HepG2 (cell line): ENCODE data around the gene IKZF4. TPM values are rescaled to one million over a fixed set of nuclear protein-coding genes. Genes with fewer than 3 reads are reported as not detected.

Experiments used
- CBX2 ChIP-seq, 2 experiments: fragments of 200-600 bp in 1 of 2; sonication (generic); formaldehyde crosslinking in 1 of 2; IDR thresholded peaks; 2 replicates each; pipeline versions ENCODE4 v1.7.0 to v1.8.1; 2018 to 2022; ENCODE audit warnings: low read depth in 2 of 2, low read length in 1 of 2, mild to moderate bottlenecking in 1 of 2, missing genetic modification reagents in 1 of 2
- CREB1 ChIP-seq, 2 experiments: fragments of 450-650 bp in 1 of 2; IDR thresholded peaks; 2 replicates each; pipeline ENCODE4 v1.6.1; 2016 to 2017; ENCODE audit warnings: control low read depth in 1 of 2, mild to moderate bottlenecking in 1 of 2, missing compliant biosample characterization in 1 of 2, missing genetic modification characterization in 1 of 2
- FOXK1 ChIP-seq: sonication (generic); formaldehyde crosslinking; IDR thresholded peaks from 2 replicates; pipeline ENCODE4 v1.4.0; 2020; ENCODE audit warnings: low read depth, missing genetic modification reagents, borderline replicate concordance
- HCFC1 ChIP-seq: fragments of 150-350 bp; IDR thresholded peaks from 2 replicates; pipeline ENCODE4 v1.6.1; 2014; ENCODE audit warnings: low read depth, low read length
- JUND ChIP-seq: sonication (generic); formaldehyde crosslinking; IDR thresholded peaks from 2 replicates; pipeline ENCODE4 v1.8.0; 2022; ENCODE audit warnings: mild to moderate bottlenecking, missing genetic modification reagents
- MTF1 ChIP-seq: sonication (generic); formaldehyde crosslinking; IDR thresholded peaks from 2 replicates; pipeline ENCODE4 v1.5.0; 2020; ENCODE audit warnings: missing genetic modification reagents
- RFX1 ChIP-seq: fragments of 450-650 bp; IDR thresholded peaks from 2 replicates; pipeline ENCODE4 v1.6.1; 2017
- RFXAP ChIP-seq: sonication (generic); formaldehyde crosslinking; IDR thresholded peaks from 2 replicates; pipeline ENCODE4 v1.4.0; 2020; ENCODE audit warnings: missing genetic modification reagents, borderline replicate concordance
- SCMH1 ChIP-seq: sonication (generic); formaldehyde crosslinking; IDR thresholded peaks from 2 replicates; pipeline ENCODE4 v1.9.0; 2021; ENCODE audit warnings: missing genetic modification reagents, mild to moderate bottlenecking, borderline replicate concordance
- SRSF9 ChIP-seq: fragments of 200-400 bp; formaldehyde crosslinking; IDR thresholded peaks from 2 replicates; pipeline ENCODE4 v1.6.1; 2018; ENCODE audit warnings: borderline replicate concordance, mild to moderate bottlenecking, low read depth, low read length; ENCODE audit not compliant: insufficient read depth, poor library complexity, severe bottlenecking
- STAT5B ChIP-seq: sonication (generic); formaldehyde crosslinking; IDR thresholded peaks from 2 replicates; pipeline ENCODE4 v1.4.0; 2020; ENCODE audit warnings: missing genetic modification reagents
- ZBTB1 ChIP-seq: sonication (generic); formaldehyde crosslinking; IDR thresholded peaks from 2 replicates; pipeline ENCODE4 v1.4.0; 2020; ENCODE audit warnings: missing genetic modification reagents, borderline replicate concordance
- ZBTB38 ChIP-seq: sonication (generic); formaldehyde crosslinking; IDR thresholded peaks from 2 replicates; pipeline ENCODE4 v1.5.1; 2020; ENCODE audit warnings: mild to moderate bottlenecking, missing genetic modification reagents
- ZBTB40 ChIP-seq, 2 experiments: fragments of 450-650 bp in 1 of 2; sonication (generic) in 1 of 2; formaldehyde crosslinking in 1 of 2; IDR thresholded peaks; 2 replicates each; pipeline versions ENCODE4 v1.6.1 to v1.8.0; 2016 to 2022; ENCODE audit warnings: antibody characterized with exemption in 1 of 2, mild to moderate bottlenecking in 1 of 2, missing genetic modification reagents in 1 of 2
- ZNF350 ChIP-seq: sonication (generic); formaldehyde crosslinking; IDR thresholded peaks from 2 replicates; pipeline ENCODE4 v1.4.0; 2020; ENCODE audit warnings: mild to moderate bottlenecking, low read depth, missing genetic modification reagents, borderline replicate concordance
- ZNF749 ChIP-seq: sonication (generic); formaldehyde crosslinking; IDR thresholded peaks from 2 replicates; pipeline ENCODE4 v1.8.0; 2022; ENCODE audit warnings: mild to moderate bottlenecking, missing genetic modification reagents, moderate library complexity, borderline replicate concordance
- polyA plus RNA-seq, 8 experiments: library from polyadenylated mRNA; depleted of rRNA in 3 of 8; stranded (reverse) in 7 of 8; unstranded in 1 of 8; fragments of >200 nt; fragmentation: Illumina TruSeq in 4 of 8; extraction: Trizol in 4 of 8; gene quantifications; 2 replicates each; pipeline versions ENCODE4 v1.2.1 to v1.2.3, GENCODE V29; 2011 to 2016; ENCODE audit warnings: low read depth in 4 of 8, missing spikeins in 1 of 8, mixed read lengths in 1 of 8; ENCODE audit not compliant: insufficient read depth in 1 of 8
- total RNA-seq, 5 experiments: library from RNA; depleted of rRNA; stranded (reverse); fragments of >200 nt; fragmentation: Illumina TruSeq; extraction: Trizol; gene quantifications; 2 replicates each; pipeline ENCODE4 v1.2.3, GENCODE V29; 2016; ENCODE audit warnings: low read depth in 1 of 5
- TF ChIP-seq, protein P1 (sequence below): sonication (generic); formaldehyde crosslinking; IDR thresholded peaks from 2 replicates; pipeline ENCODE4 v1.8.0; 2022; ENCODE audit warnings: low read depth, missing genetic modification reagents

Gene IKZF4
- total and polyA plus RNA-seq, 2 of the 13 experiments (the other 11 are each of a cell fraction or from before 2014, with no cell fraction given) = 0.58 to 2.2 TPM

DNA sequence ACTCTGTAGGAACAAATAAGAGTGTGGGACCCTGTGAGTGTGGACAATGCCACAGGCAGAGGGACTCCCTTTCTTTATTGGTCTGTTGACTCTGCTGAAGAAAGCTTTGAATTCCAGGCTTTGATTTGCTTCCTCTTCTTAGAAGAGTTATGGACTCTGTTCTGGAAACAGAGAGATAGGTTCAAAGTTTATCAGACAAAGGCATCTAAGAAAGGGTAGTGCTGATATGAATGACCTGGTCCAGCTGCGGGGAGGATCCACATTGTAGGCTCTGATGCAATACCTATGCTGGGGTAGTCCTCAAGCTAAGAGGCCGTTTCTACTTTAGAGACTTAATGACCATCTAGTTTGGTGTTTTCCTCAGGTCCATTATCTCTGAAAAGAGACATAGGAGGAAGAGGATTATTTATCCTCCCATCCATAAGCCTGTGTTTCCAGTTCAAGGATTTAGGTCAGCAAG, 10.7 kb upstream of the IKZF4 start (continued):
- TF ChIP-seq HCFC1 = no peak
- TF ChIP-seq SRSF9 = no peak
- no peak for TF ChIP-seq CBX2 (IDR thresholded peaks at IDR 0.05; ENCODE audit: low read depth, low read length)
- no peak for TF ChIP-seq CBX2 (CRISPR knock-in tag; IDR thresholded peaks at IDR 0.05; ENCODE audit: low read depth)
- TF ChIP-seq STAT5B = no peak
- TF ChIP-seq, protein P1, sequence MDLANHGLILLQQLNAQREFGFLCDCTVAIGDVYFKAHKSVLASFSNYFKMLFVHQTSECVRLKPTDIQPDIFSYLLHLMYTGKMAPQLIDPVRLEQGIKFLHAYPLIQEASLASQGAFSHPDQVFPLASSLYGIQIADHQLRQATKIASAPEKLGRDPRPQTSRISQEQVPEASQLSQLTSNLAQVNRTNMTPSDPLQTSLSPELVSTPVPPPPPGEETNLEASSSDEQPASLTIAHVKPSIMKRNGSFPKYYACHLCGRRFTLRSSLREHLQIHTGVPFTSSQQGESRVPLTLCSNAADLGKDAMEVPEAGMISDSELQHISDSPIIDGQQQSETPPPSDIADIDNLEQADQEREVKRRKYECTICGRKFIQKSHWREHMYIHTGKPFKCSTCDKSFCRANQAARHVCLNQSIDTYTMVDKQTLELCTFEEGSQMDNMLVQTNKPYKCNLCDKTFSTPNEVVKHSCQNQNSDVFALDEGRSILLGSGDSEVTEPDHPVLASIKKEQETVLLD = no peak
- TF ChIP-seq SCMH1 (CRISPR knock-in tag) = no peak
- TF ChIP-seq ZBTB40 (IDR thresholded peaks at IDR 0.05) = no peak
- no peak for TF ChIP-seq ZBTB40 (CRISPR knock-in tag; IDR thresholded peaks at IDR 0.05)
- TF ChIP-seq ZBTB38 = no peak
- TF ChIP-seq ZNF350 = no peak
- TF ChIP-seq JUND (CRISPR knock-in tag) = no peak
- no peak for TF ChIP-seq ZNF749 (CRISPR knock-in tag)
- TF ChIP-seq CREB1 (IDR thresholded peaks at IDR 0.05) = no peak
- TF ChIP-seq CREB1 (CRISPR knock-in tag; IDR thresholded peaks at IDR 0.05) = peak; percentile 41; the same call in 1 of the 2 replicates
- TF ChIP-seq MTF1 = no peak
- no peak for TF ChIP-seq RFX1
- no peak for TF ChIP-seq ZBTB1
- no peak for TF ChIP-seq RFXAP
- TF ChIP-seq FOXK1 (CRISPR knock-in tag) = peak; percentile 36; the same call in 1 of the 2 replicates
